A549 (cell line): ENCODE measurements around the gene RFX1. TPM values are rescaled to one million over a fixed set of nuclear protein-coding genes. Genes with fewer than 3 reads are reported as not detected.

Experiments used
- ATAC-seq, 2 experiments: fragments of 200-7000 bp in 1 of 2; fragments of >200 bp in 1 of 2; cut with Nextera tagmentation in 1 of 2; cut with Tn5 transposase in 1 of 2; 3 replicates each; pipeline versions ENCODE4 v1.8.0 to v1.9.1; 2018 to 2020; ENCODE audit warnings: mild to moderate bottlenecking in 1 of 2, moderate library complexity in 1 of 2
- CTCF ChIA-PET: fragments of 300-600 bp; sonication (Branson Sonifier 250); formaldehyde crosslinking; extraction: SDS; loops from one replicate; lab custom pipeline; 2021; ENCODE audit warnings: antibody characterized with exemption, inconsistent platforms; lab: Yijun Ruan, JAX
- POLR2A ChIA-PET: fragments of 350-600 bp; formaldehyde crosslinking; extraction: SDS; loops from one replicate; lab custom pipeline; 2021; ENCODE audit warnings: antibody characterized with exemption, inconsistent platforms; lab: Yijun Ruan, JAX
- DNase-seq, 2 experiments: peaks; one replicate each; pipeline versions ENCODE4 v3.0.0 to v3.0.0-alpha.2; 2011 to 2016; ENCODE audit warnings: low read depth in 1 of 2, low spot score in 1 of 2
- FAIRE-seq: peaks from 2 replicates; lab custom pipeline; 2011; peaks lifted over from hg19 to GRCh38; lab: Jason Lieb, UNC
- H3K27ac ChIP-seq, 2 experiments: fragments of >200 bp; sonication (Bioruptor Twin); formaldehyde crosslinking; 3 replicates each; pipeline ENCODE4 v1.5.1; 2016 to 2017
- H3K4me1 ChIP-seq: fragments of >200 bp; sonication (Bioruptor Twin); formaldehyde crosslinking; 3 replicates; pipeline ENCODE4 v1.6.1; 2016
- H3K4me2 ChIP-seq: fragments of >200 bp; sonication (Bioruptor Twin); formaldehyde crosslinking; 3 replicates; pipeline ENCODE4 v1.6.1; 2016
- H3K4me3 ChIP-seq: fragments of >200 bp; sonication (Bioruptor Twin); formaldehyde crosslinking; 3 replicates; pipeline ENCODE4 v1.5.1; 2016
- H3K9me3 ChIP-seq: fragments of >200 bp; sonication (Bioruptor Twin); formaldehyde crosslinking; 3 replicates; pipeline ENCODE4 v1.6.1; 2016
- CBX2 ChIP-seq: fragments of 200-600 bp; sonication (generic); IDR thresholded peaks from 2 replicates; pipeline ENCODE4 v1.6.1; 2016; ENCODE audit warnings: low read depth, mild to moderate bottlenecking, borderline replicate concordance
- CEBPB ChIP-seq, 2 experiments: fragments of >200 bp in 1 of 2; sonication (Bioruptor Twin) in 1 of 2; formaldehyde crosslinking in 1 of 2; IDR thresholded peaks; 2 replicates each; pipeline ENCODE4 v1.6.1; 2012 to 2016
- CHD2 ChIP-seq: fragments of 150-350 bp; IDR thresholded peaks from 2 replicates; pipeline ENCODE4 v1.6.1; 2014; ENCODE audit warnings: low read length; ENCODE audit not compliant: partially characterized antibody
- CHD4 ChIP-seq: fragments of 200-600 bp; sonication (generic); IDR thresholded peaks from 2 replicates; pipeline ENCODE4 v1.6.1; 2016; ENCODE audit warnings: antibody characterized with exemption, mild to moderate bottlenecking, borderline replicate concordance
- EP300 ChIP-seq, 2 experiments: fragments of >200 bp; sonication (Bioruptor Twin); formaldehyde crosslinking; IDR thresholded peaks; 2 replicates in 1 of 2; 3 replicates in 1 of 2; pipeline ENCODE4 v1.6.1; 2016 to 2017
- FOSL2 ChIP-seq, 2 experiments: fragments of 450-650 bp in 1 of 2; fragments of >200 bp in 1 of 2; sonication (Bioruptor Twin) in 1 of 2; formaldehyde crosslinking; IDR thresholded peaks; 2 replicates each; pipeline versions ENCODE4 v1.5.0 to v1.6.1; 2016 to 2020; ENCODE audit warnings: mild to moderate bottlenecking in 1 of 2, moderate library complexity in 1 of 2
- HDAC2 ChIP-seq: fragments of 200-600 bp; sonication (generic); IDR thresholded peaks from 2 replicates; pipeline ENCODE4 v1.6.1; 2016
- HES2 ChIP-seq: fragments of >200 bp; sonication (Bioruptor Twin); formaldehyde crosslinking; IDR thresholded peaks from 2 replicates; pipeline ENCODE4 v1.6.1; 2016
- HEYL ChIP-seq: fragments of 250-450 bp; sonication (Bioruptor Pico); IDR thresholded peaks from 2 replicates; pipeline ENCODE4 v1.8.0; 2021; ENCODE audit warnings: mild to moderate bottlenecking, moderate library complexity
- HOXB13 ChIP-seq: fragments of 250-450 bp; sonication (Bioruptor Pico); IDR thresholded peaks from 2 replicates; pipeline ENCODE4 v1.5.0; 2020; ENCODE audit warnings: low read depth, mild to moderate bottlenecking, moderate library complexity
- MAX ChIP-seq: IDR thresholded peaks from 2 replicates; pipeline ENCODE4 v1.6.1; 2012
- NFE2L2 ChIP-seq: fragments of 150-350 bp; conservative IDR thresholded peaks from 2 replicates; pipeline ENCODE4 v1.6.1; 2014; ENCODE audit warnings: low read length
- NR3C1 ChIP-seq: fragments of >200 bp; sonication (Bioruptor Twin); formaldehyde crosslinking; IDR thresholded peaks from 3 replicates; pipeline ENCODE4 v1.6.1; 2017
- PBX3 ChIP-seq: IDR thresholded peaks from 2 replicates; pipeline ENCODE4 v1.6.1; 2012
- PHF8 ChIP-seq: fragments of 200-600 bp; sonication (generic); IDR thresholded peaks from 2 replicates; pipeline ENCODE4 v1.6.1; 2016; ENCODE audit warnings: low read depth, mild to moderate bottlenecking, antibody characterized with exemption, moderate library complexity, borderline replicate concordance
- RAD21 ChIP-seq, 2 experiments: fragments of >200 bp in 1 of 2; sonication (Bioruptor Twin) in 1 of 2; formaldehyde crosslinking in 1 of 2; IDR thresholded peaks in 1 of 2; conservative IDR thresholded peaks in 1 of 2; 2 replicates in 1 of 2; 3 replicates in 1 of 2; pipeline ENCODE4 v1.6.1; 2012 to 2018; ENCODE audit warnings: inconsistent platforms in 1 of 2
- RARB ChIP-seq: fragments of 250-450 bp; sonication (Bioruptor Pico); IDR thresholded peaks from 2 replicates; pipeline ENCODE4 v1.8.0; 2021; ENCODE audit warnings: mild to moderate bottlenecking, moderate library complexity
- TFCP2L1 ChIP-seq: fragments of 250-450 bp; sonication (Bioruptor Pico); IDR thresholded peaks from 2 replicates; pipeline ENCODE4 v1.5.0; 2021; ENCODE audit warnings: mild to moderate bottlenecking
- TP53 ChIP-seq: fragments of 250-450 bp; sonication (Bioruptor Pico); IDR thresholded peaks from 2 replicates; pipeline ENCODE4 v1.5.0; 2021; ENCODE audit warnings: mild to moderate bottlenecking, moderate library complexity
- ZC3H11A ChIP-seq: fragments of 450-650 bp; IDR thresholded peaks from 2 replicates; pipeline ENCODE4 v1.6.1; 2014; ENCODE audit warnings: antibody characterized with exemption, mild to moderate bottlenecking
- ZSCAN20 ChIP-seq: fragments of 250-450 bp; sonication (Bioruptor Pico); IDR thresholded peaks from 2 replicates; pipeline ENCODE4 v1.8.0; 2022; ENCODE audit warnings: mild to moderate bottlenecking, moderate library complexity
- WGBS: methylation state at CpG from one replicate; pipeline ENCODE4 v1.1.6; 2017; ENCODE audit errors: missing lambda C conversion rate; 5-methylcytosine and 5-hydroxymethylcytosine counted together
- polyA plus RNA-seq, 4 experiments: library from polyadenylated mRNA; depleted of rRNA in 3 of 4; stranded (reverse); fragments of >200 nt; fragmentation: RNase III in 1 of 4; extraction: RNeasy Plus Mini Kit Qiagen cat#74134 plus additional on column Dnase treatment in 1 of 4; gene quantifications; 2 replicates in 3 of 4; 3 replicates in 1 of 4; pipeline ENCODE4 v1.2.3, GENCODE V29; 2011 to 2017
- TF ChIP-seq, protein P1 (sequence below): fragments of 250-450 bp; sonication (Bioruptor Pico); IDR thresholded peaks from 2 replicates; pipeline ENCODE4 v1.5.0; 2020; ENCODE audit warnings: low read depth, mild to moderate bottlenecking, moderate library complexity
- TF ChIP-seq, protein P2 (sequence below): fragments of 250-450 bp; sonication (Bioruptor Pico); IDR thresholded peaks from 2 replicates; pipeline ENCODE4 v1.5.0; 2021; ENCODE audit warnings: mild to moderate bottlenecking, moderate library complexity, borderline replicate concordance
- TF ChIP-seq, protein P3 (sequence below): IDR thresholded peaks from 2 replicates; pipeline ENCODE4 v1.6.1; 2012; ENCODE audit warnings: low read depth, borderline replicate concordance

Gene RFX1
- polyA plus RNA-seq, 2 of the 4 experiments (the other 2 are of a cell fraction): 0.57 to 5.4 TPM

- ChIA-PET POLR2A (no interaction called here), CTCF (interaction anchor here (0.5 to 1.7 kb wide), 4 partner anchors 78 to 121 kb away, joined by 3 to 5 read pairs (median 4); no protein-coding TSS in a partner anchor)
- WGBS: 83% methylated on average over 11 of the region's 22 CpGs
- Histone ChIP-seq H3K9me3 (no peaks in the 10 kb centered on the region; the same call in 2 of the 3 replicates), H3K4me3 (no peak overlapping the region), H3K27ac (no peak overlapping the region), H3K4me1 (no peaks in the 10 kb centered on the region), H3K4me2 (no peak overlapping the region)
- DNase-seq (no peak), ATAC-seq (no peak; a peak in 1 of 6 replicates)
- TF ChIP-seq, protein P1, sequence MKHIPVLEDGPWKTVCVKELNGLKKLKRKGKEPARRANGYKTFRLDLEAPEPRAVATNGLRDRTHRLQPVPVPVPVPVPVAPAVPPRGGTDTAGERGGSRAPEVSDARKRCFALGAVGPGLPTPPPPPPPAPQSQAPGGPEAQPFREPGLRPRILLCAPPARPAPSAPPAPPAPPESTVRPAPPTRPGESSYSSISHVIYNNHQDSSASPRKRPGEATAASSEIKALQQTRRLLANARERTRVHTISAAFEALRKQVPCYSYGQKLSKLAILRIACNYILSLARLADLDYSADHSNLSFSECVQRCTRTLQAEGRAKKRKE (CRISPR knock-in tag): no peak
- TF ChIP-seq TP53 (no peak), PHF8 (no peak), NFE2L2 (no peak), ZC3H11A (no peak), CEBPB (IDR thresholded peaks at IDR 0.05) (no peak), PBX3 (no peak), MAX (no peak), EP300 (IDR thresholded peaks at IDR 0.05) (no peak), HEYL (CRISPR knock-in tag) (no peak), RAD21 (conservative IDR thresholded peaks at IDR 0.05 in 1 of 2, IDR thresholded peaks at IDR 0.05 in 1 of 2) (no peak), HES2 (no peak), HOXB13 (CRISPR knock-in tag) (no peak)
- TF ChIP-seq, all 56 proteins: peak for 0
- FAIRE-seq: no peak
These were observed 12.4 kb downstream of the RFX1 start for GRCh38 chr19:13993590-13994300.

GRCh38 chr19:13992025-13992424, 14.1 kb downstream of the RFX1 start:
- H3K27ac ChIP-seq: no peak overlapping the region
- no peaks in the 10 kb centered on the region for H3K9me3 ChIP-seq
- H3K4me1 ChIP-seq: no peaks in the 10 kb centered on the region
- DNase-seq (no peak), ATAC-seq (no peak), FAIRE-seq (no peak)
- no peak overlapping the region for H3K4me3 ChIP-seq
- CTCF ChIA-PET: no interaction called here
- TF ChIP-seq ZC3H11A (no peak), ZSCAN20 (CRISPR knock-in tag) (no peak), PHF8 (no peak), HDAC2 (no peak), CBX2 (no peak), FOSL2 (IDR thresholded peaks at IDR 0.05) (no peak), FOSL2 (CRISPR knock-in tag; IDR thresholded peaks at IDR 0.05) (no peak), PBX3 (no peak), TFCP2L1 (CRISPR knock-in tag) (no peak), NR3C1 (no peak), NFE2L2 (no peak), CHD4 (no peak), CHD2 (no peak), RARB (no peak)
- TF ChIP-seq, protein P2, sequence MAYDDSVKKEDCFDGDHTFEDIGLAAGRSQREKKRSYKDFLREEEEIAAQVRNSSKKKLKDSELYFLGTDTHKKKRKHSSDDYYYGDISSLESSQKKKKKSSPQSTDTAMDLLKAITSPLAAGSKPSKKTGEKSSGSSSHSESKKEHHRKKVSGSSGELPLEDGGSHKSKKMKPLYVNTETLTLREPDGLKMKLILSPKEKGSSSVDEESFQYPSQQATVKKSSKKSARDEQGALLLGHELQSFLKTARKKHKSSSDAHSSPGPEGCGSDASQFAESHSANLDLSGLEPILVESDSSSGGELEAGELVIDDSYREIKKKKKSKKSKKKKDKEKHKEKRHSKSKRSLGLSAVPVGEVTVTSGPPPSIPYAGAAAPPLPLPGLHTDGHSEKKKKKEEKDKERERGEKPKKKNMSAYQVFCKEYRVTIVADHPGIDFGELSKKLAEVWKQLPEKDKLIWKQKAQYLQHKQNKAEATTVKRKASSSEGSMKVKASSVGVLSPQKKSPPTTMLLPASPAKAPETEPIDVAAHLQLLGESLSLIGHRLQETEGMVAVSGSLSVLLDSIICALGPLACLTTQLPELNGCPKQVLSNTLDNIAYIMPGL (CRISPR knock-in tag): no peak
- TF ChIP-seq, protein P3, sequence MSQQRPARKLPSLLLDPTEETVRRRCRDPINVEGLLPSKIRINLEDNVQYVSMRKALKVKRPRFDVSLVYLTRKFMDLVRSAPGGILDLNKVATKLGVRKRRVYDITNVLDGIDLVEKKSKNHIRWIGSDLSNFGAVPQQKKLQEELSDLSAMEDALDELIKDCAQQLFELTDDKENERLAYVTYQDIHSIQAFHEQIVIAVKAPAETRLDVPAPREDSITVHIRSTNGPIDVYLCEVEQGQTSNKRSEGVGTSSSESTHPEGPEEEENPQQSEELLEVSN: no peak
- no peak overlapping the region for H3K4me2 ChIP-seq
- POLR2A ChIA-PET: no interaction called here
- WGBS: 91% methylated on average over 6 of the region's 7 CpGs
